Measurements from ENCODE around the gene CDKAL1. TPM values are rescaled to one million over a fixed set of nuclear protein-coding genes. Genes with fewer than 3 reads are reported as not detected.

The CDKAL1 gene
- total and polyA plus RNA-seq, 3 experiments from 2014 or later: 26.7 to 30.2 (median 29.6) TPM

DNA sequence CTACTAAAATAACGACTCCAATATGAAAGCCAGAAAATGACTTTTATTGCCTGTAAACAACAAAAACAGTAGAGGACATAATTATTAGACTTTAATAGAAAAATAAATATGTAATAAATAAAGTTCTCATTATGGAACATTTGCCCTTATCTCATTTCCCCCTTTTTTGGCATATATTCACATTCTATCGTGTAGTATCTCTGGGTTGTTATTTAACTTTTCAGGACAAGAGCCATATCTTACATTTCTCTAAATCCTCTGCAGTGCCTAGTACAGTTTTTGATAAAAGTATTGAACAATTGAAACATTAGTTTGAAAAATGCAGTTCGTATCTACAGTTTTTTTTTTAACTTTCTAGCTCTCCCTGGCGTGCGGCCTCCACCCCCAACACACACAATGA is 617.3 kb downstream of the CDKAL1 start:
- Mint-ChIP-seq H3K4me1 (peaks cover 0 to 2% (median 0%) of the 10 kb centered on the region in 3 donors), H3K4me3 (no peak overlapping the region), H3K36me3 (peaks cover 0 to 3% (median 3%) of the 10 kb centered on the region in 3 donors), H3K9me3 (no peaks in the 10 kb centered on the region), H3K27me3 (no peaks in the 10 kb centered on the region), H3K27ac (no peak overlapping the region)
- DNase-seq: no peak
- H3K27me3 ChIP-seq (ENCODE audit: insufficient read depth, low read length, poor library complexity, severe bottlenecking): no peaks in the 10 kb centered on the region
- no peaks in the 10 kb centered on the region for H3K9me3 ChIP-seq (ENCODE audit: low read length)
- no peaks in the 10 kb centered on the region for H3K36me3 ChIP-seq (ENCODE audit: insufficient read depth, low read length)
- H3K4me3 ChIP-seq (ENCODE audit: low read length): no peak overlapping the region
- no peak overlapping the region for H3K27ac ChIP-seq (ENCODE audit: low read depth, low read length)
- no peaks in the 10 kb centered on the region for H3K4me1 ChIP-seq (ENCODE audit: insufficient read depth, low read length)
- ChIA-PET CTCF (no interaction called here), POLR2A (interaction anchor here (0.6 kb wide), 1 partner anchor 62 kb away, joined by 3 read pairs; no protein-coding TSS in a partner anchor)

DNA sequence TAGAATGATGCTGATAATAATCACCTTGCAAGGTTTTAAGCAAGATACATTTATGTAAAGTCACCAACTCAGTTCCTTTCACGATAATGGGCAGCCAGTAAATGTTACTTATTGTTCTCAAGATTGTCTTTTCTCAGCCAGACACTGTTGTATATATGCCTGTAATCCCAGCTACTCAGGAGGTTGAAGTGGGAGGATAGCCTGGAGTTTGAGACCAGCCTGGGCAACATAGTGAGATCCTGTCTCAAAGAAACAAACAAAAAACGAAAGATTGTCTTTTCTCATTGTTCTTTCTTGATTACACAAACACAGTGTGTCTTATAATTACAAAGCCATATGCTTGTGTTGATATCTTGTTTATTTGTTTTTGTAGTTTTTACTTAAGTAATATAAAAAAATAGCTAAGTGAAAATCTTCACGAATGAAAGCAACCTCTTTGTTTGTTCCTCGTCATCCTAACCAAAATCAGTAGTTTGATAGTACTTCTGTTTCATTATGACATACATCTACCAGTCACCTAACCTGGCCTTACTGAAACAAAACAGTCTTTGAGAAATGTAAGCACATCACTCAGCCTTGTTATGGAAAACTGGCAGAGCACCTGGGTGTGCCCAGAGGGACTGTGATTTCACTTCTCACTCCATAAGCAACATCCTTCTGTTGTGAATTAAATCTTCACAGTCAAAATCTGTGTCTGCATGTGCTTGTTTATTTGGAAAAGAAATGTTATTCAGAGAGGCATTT is 623.1 kb downstream of the CDKAL1 start:
- Mint-ChIP-seq H3K27ac (peak overlapping the region in 3 of 8 donors; percentile 1 to 66 (median 8)), H3K27me3 (no peaks in the 10 kb centered on the region), H3K9me3 (no peaks in the 10 kb centered on the region), H3K4me1 (peaks cover 3 to 5% (median 3%) of the 10 kb centered on the region in 3 donors), H3K36me3 (peaks cover 0 to 1% (median 0%) of the 10 kb centered on the region in 3 donors), H3K4me3 (no peak overlapping the region)
- POLR2A ChIA-PET: no interaction called here
- no peak overlapping the region for H3K4me3 ChIP-seq (ENCODE audit: low read length)
- H3K36me3 ChIP-seq (ENCODE audit: insufficient read depth, low read length): no peaks in the 10 kb centered on the region
- H3K27ac ChIP-seq (ENCODE audit: low read depth, low read length): no peak overlapping the region
- CTCF ChIA-PET: no interaction called here
- H3K4me1 ChIP-seq (ENCODE audit: insufficient read depth, low read length): no peaks in the 10 kb centered on the region
- no peaks in the 10 kb centered on the region for H3K9me3 ChIP-seq (ENCODE audit: low read length)
- no peaks in the 10 kb centered on the region for H3K27me3 ChIP-seq (ENCODE audit: insufficient read depth, low read length, poor library complexity, severe bottlenecking)
- no peak for DNase-seq

- peaks cover 4 to 9% (median 5%) of the 10 kb centered on the region in 3 donors for H3K4me1 Mint-ChIP-seq
- Histone ChIP-seq H3K4me3 (ENCODE audit: low read length) (no peak overlapping the region), H3K9me3 (ENCODE audit: low read length) (no peaks in the 10 kb centered on the region), H3K27ac (ENCODE audit: low read depth, low read length) (no peak overlapping the region), H3K36me3 (ENCODE audit: insufficient read depth, low read length) (no peaks in the 10 kb centered on the region), H3K27me3 (ENCODE audit: insufficient read depth, low read length, poor library complexity, severe bottlenecking) (no peaks in the 10 kb centered on the region), H3K4me1 (ENCODE audit: insufficient read depth, low read length) (no peaks in the 10 kb centered on the region)
- no peaks in the 10 kb centered on the region for H3K27me3 Mint-ChIP-seq
- no peak for DNase-seq
- ChIA-PET CTCF (no interaction called here), POLR2A (no interaction called here)
- peak overlapping the region in 1 of 8 donors; percentile 26 for H3K27ac Mint-ChIP-seq
- no peak overlapping the region for H3K4me3 Mint-ChIP-seq
- H3K36me3 Mint-ChIP-seq: peaks cover 0 to 3% (median 1%) of the 10 kb centered on the region in 3 donors
- H3K9me3 Mint-ChIP-seq: no peaks in the 10 kb centered on the region
These were observed 623.9 kb downstream of the CDKAL1 start for GRCh38 chr6:21158149-21158548.

DNA sequence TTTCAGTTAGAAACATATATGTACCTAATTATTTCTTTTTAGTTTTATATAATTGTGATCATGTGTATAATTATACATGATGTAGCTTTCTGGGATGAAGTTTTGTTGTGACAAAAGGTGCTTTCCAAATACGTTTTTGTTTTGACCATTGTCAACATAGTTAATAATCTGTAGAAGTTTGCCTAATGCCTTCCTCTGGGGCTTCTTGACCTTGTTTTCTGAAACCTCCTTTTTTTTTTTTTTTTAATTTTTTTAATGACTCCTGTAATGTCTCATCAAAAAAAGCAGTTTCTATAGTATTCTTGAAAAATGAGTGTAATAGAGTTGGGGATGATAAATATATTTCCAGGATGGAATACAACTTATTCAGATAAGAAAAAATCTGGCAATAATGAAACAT is 624.6 kb downstream of the CDKAL1 start:
- no peak overlapping the region for H3K4me3 Mint-ChIP-seq
- CTCF ChIA-PET: no interaction called here
- Histone ChIP-seq H3K36me3 (ENCODE audit: insufficient read depth, low read length) (no peaks in the 10 kb centered on the region), H3K9me3 (ENCODE audit: low read length) (no peaks in the 10 kb centered on the region), H3K27me3 (ENCODE audit: insufficient read depth, low read length, poor library complexity, severe bottlenecking) (no peaks in the 10 kb centered on the region), H3K27ac (ENCODE audit: low read depth, low read length) (no peak overlapping the region), H3K4me1 (ENCODE audit: insufficient read depth, low read length) (no peaks in the 10 kb centered on the region), H3K4me3 (ENCODE audit: low read length) (no peak overlapping the region)
- no peaks in the 10 kb centered on the region for H3K27me3 Mint-ChIP-seq
- H3K4me1 Mint-ChIP-seq: peaks cover 11 to 15% (median 11%) of the 10 kb centered on the region in 3 donors
- POLR2A ChIA-PET: no interaction called here
- peaks cover under 1 to 3% (median 1%) of the 10 kb centered on the region in 3 donors for H3K36me3 Mint-ChIP-seq
- no peak overlapping the region for H3K27ac Mint-ChIP-seq
- H3K9me3 Mint-ChIP-seq: no peaks in the 10 kb centered on the region
- no peak for DNase-seq

DNA sequence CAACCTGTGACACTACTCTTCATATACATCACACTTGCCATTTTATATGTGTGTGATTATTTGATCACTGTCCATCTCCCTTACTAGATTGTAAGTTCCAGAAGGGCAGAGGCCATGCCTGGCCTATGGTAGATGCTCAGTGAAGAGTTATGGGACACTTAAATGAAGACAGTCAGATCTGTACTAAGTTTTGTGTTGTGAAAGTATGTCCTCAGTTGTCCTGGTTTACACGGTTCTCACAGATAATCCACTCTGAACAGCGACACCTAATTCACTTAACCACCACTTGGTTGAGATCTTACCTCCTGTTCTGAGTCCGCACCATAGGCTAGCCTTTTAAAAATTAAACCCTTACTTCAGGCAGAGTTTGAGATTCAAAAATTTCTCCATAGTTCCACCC is 625.2 kb downstream of the CDKAL1 start:
- H3K36me3 ChIP-seq (ENCODE audit: insufficient read depth, low read length): no peaks in the 10 kb centered on the region
- H3K9me3 Mint-ChIP-seq: no peaks in the 10 kb centered on the region
- no peaks in the 10 kb centered on the region for H3K27me3 ChIP-seq (ENCODE audit: insufficient read depth, low read length, poor library complexity, severe bottlenecking)
- H3K27ac Mint-ChIP-seq: no peak overlapping the region
- H3K4me3 ChIP-seq (ENCODE audit: low read length): no peak overlapping the region
- H3K9me3 ChIP-seq (ENCODE audit: low read length): no peaks in the 10 kb centered on the region
- no peak overlapping the region for H3K27ac ChIP-seq (ENCODE audit: low read depth, low read length)
- H3K36me3 Mint-ChIP-seq: peaks cover 1 to 3% (median 1%) of the 10 kb centered on the region in 3 donors
- no peak overlapping the region for H3K4me3 Mint-ChIP-seq
- ChIA-PET CTCF (no interaction called here), POLR2A (no interaction called here)
- H3K4me1 Mint-ChIP-seq: peaks cover 15 to 21% (median 15%) of the 10 kb centered on the region in 3 donors
- DNase-seq: no peak
- H3K27me3 Mint-ChIP-seq: no peaks in the 10 kb centered on the region
- no peaks in the 10 kb centered on the region for H3K4me1 ChIP-seq (ENCODE audit: insufficient read depth, low read length)

- H3K4me1 ChIP-seq (ENCODE audit: insufficient read depth, low read length): no peaks in the 10 kb centered on the region
- Mint-ChIP-seq H3K36me3 (peaks cover 0 to 6% (median 3%) of the 10 kb centered on the region in 3 donors), H3K4me1 (peaks cover 20 to 25% (median 23%) of the 10 kb centered on the region in 3 donors), H3K4me3 (no peak overlapping the region), H3K9me3 (no peaks in the 10 kb centered on the region), H3K27ac (peak overlapping the region in 1 of 8 donors; percentile 88), H3K27me3 (no peaks in the 10 kb centered on the region)
- DNase-seq: no peak
- ChIA-PET POLR2A (no interaction called here), CTCF (no interaction called here)
- H3K27ac ChIP-seq (ENCODE audit: low read depth, low read length): no peak overlapping the region
- no peaks in the 10 kb centered on the region for H3K27me3 ChIP-seq (ENCODE audit: insufficient read depth, low read length, poor library complexity, severe bottlenecking)
- H3K9me3 ChIP-seq (ENCODE audit: low read length): no peaks in the 10 kb centered on the region
- no peaks in the 10 kb centered on the region for H3K36me3 ChIP-seq (ENCODE audit: insufficient read depth, low read length)
- H3K4me3 ChIP-seq (ENCODE audit: low read length): no peak overlapping the region
These were observed 627.5 kb downstream of the CDKAL1 start for GRCh38 chr6:21161707-21162106.

GRCh38 chr6:21163110-21163837 is 629.0 kb downstream of the CDKAL1 start:
- no peak overlapping the region for H3K27ac ChIP-seq (ENCODE audit: low read depth, low read length)
- ChIA-PET POLR2A (no interaction called here), CTCF (no interaction called here)
- H3K36me3 ChIP-seq (ENCODE audit: insufficient read depth, low read length): no peaks in the 10 kb centered on the region
- H3K4me1 ChIP-seq (ENCODE audit: insufficient read depth, low read length): no peaks in the 10 kb centered on the region
- peak overlapping the region in 2 of 8 donors; percentile 13 to 22 for H3K27ac Mint-ChIP-seq
- no peaks in the 10 kb centered on the region for H3K27me3 Mint-ChIP-seq
- H3K36me3 Mint-ChIP-seq: peaks cover 2 to 7% (median 6%) of the 10 kb centered on the region in 3 donors
- DNase-seq: no peak
- H3K27me3 ChIP-seq (ENCODE audit: insufficient read depth, low read length, poor library complexity, severe bottlenecking): no peaks in the 10 kb centered on the region
- peaks cover 18 to 25% (median 23%) of the 10 kb centered on the region in 3 donors for H3K4me1 Mint-ChIP-seq
- no peaks in the 10 kb centered on the region for H3K9me3 Mint-ChIP-seq
- H3K4me3 Mint-ChIP-seq: no peak overlapping the region
- H3K4me3 ChIP-seq (ENCODE audit: low read length): no peak overlapping the region
- H3K9me3 ChIP-seq (ENCODE audit: low read length): no peaks in the 10 kb centered on the region

GRCh38 chr6:21163838-21164180 is 629.6 kb downstream of the CDKAL1 start:
- Histone ChIP-seq H3K27me3 (ENCODE audit: insufficient read depth, low read length, poor library complexity, severe bottlenecking) (no peaks in the 10 kb centered on the region), H3K27ac (ENCODE audit: low read depth, low read length) (no peak overlapping the region), H3K9me3 (ENCODE audit: low read length) (no peaks in the 10 kb centered on the region), H3K4me3 (ENCODE audit: low read length) (no peak overlapping the region), H3K36me3 (ENCODE audit: insufficient read depth, low read length) (no peaks in the 10 kb centered on the region), H3K4me1 (ENCODE audit: insufficient read depth, low read length) (no peaks in the 10 kb centered on the region)
- Mint-ChIP-seq H3K27ac (peak overlapping the region in 1 of 8 donors; percentile 33), H3K36me3 (peaks cover 2 to 10% (median 7%) of the 10 kb centered on the region in 3 donors), H3K9me3 (no peaks in the 10 kb centered on the region), H3K27me3 (no peaks in the 10 kb centered on the region), H3K4me1 (peaks cover 18 to 25% (median 23%) of the 10 kb centered on the region in 3 donors), H3K4me3 (no peak overlapping the region)
- POLR2A ChIA-PET: no interaction called here
- no peak for DNase-seq
- CTCF ChIA-PET: no interaction called here

Data from CD8-positive, alpha-beta memory T cell (primary cell).